Measurements from ENCODE around the gene PHKG2. TPM values are rescaled to one million over a fixed set of nuclear protein-coding genes. Genes with fewer than 3 reads are reported as not detected.

Gene PHKG2
- total and polyA plus RNA-seq, 10 donors, result 28.5 to 51.6 (median 34.5) TPM

DNA sequence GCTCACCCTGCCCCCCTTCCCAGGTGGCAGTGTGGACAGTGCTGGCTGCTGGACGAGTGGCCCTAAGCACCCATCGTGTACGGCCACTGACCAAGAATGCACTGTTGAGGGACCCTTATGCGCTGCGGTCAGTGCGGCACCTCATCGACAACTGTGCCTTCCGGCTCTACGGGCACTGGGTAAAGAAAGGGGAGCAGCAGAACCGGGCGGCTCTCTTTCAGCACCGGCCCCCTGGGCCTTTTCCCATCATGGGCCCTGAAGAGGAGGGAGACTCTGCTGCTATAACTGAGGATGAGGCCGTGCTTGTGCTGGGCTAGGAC is 8.5 kb downstream of the PHKG2 start:
- TF ChIP-seq POLR2AphosphoS5 (IDR thresholded peaks at IDR 0.05), result no peak
- no peak for TF ChIP-seq POLR2A (IDR thresholded peaks at IDR 0.05)
- TF ChIP-seq, protein P1, sequence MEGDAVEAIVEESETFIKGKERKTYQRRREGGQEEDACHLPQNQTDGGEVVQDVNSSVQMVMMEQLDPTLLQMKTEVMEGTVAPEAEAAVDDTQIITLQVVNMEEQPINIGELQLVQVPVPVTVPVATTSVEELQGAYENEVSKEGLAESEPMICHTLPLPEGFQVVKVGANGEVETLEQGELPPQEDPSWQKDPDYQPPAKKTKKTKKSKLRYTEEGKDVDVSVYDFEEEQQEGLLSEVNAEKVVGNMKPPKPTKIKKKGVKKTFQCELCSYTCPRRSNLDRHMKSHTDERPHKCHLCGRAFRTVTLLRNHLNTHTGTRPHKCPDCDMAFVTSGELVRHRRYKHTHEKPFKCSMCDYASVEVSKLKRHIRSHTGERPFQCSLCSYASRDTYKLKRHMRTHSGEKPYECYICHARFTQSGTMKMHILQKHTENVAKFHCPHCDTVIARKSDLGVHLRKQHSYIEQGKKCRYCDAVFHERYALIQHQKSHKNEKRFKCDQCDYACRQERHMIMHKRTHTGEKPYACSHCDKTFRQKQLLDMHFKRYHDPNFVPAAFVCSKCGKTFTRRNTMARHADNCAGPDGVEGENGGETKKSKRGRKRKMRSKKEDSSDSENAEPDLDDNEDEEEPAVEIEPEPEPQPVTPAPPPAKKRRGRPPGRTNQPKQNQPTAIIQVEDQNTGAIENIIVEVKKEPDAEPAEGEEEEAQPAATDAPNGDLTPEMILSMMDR (IDR thresholded peaks at IDR 0.05 in 8 of 11, conservative IDR thresholded peaks at IDR 0.05 in 3 of 11), result no peak
- intact Hi-C loops (cut with DNase I; ENCODE audit: low total_unique reads), result no loop called here
- 94 to 98% (median 97%) methylated on average over 6 to 13 of the region's 13 CpGs for WGBS, 5 donors
- H3K4me3 ChIP-seq, result no peak overlapping the region
- no peaks in the 10 kb centered on the region for H3K27me3 ChIP-seq (replicated peaks in 1 of 7)
- H3K36me3 ChIP-seq, result peaks cover 0 to 73% (median 49%) of the 10 kb centered on the region in 6 donors
- no peaks in the 10 kb centered on the region for H3K9me3 ChIP-seq
- H3K27ac ChIP-seq, result no peak overlapping the region
- peaks cover 10 to 37% (median 27%) of the 10 kb centered on the region in 6 donors for H3K4me1 ChIP-seq
- DNase-seq, result no peak

DNA sequence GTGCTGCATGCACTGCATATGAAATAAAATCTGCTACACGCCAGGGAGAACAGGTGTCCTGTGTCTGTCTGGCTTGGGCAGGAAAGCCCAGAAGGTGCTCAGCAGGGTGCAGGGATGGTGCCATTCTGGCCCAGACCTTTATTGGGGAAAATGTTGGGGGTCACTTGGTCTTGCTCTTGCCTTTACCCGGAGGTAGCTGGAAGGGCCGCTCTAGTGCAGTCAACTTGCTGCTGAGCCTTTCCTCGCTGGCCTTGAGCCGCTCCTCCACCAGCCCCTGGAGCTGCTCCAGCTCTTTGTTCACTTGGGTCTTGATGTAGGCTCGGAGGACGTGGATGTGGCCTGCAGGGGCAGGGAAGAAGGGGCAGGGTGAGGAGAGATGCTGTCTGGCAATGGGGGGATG is 9.1 kb downstream of the PHKG2 start:
- 81 to 86% (median 84%) methylated on average over 5 to 7 of the region's 7 CpGs for WGBS, 5 donors
- Histone ChIP-seq H3K27me3 (replicated peaks in 1 of 7) (no peaks in the 10 kb centered on the region), H3K36me3 (peaks cover 0 to 67% (median 44%) of the 10 kb centered on the region in 6 donors), H3K4me3 (no peak overlapping the region), H3K4me1 (peaks cover 10 to 39% (median 27%) of the 10 kb centered on the region in 6 donors), H3K9me3 (no peaks in the 10 kb centered on the region), H3K27ac (no peak overlapping the region)
- TF ChIP-seq, protein P1 (IDR thresholded peaks at IDR 0.05 in 8 of 11, conservative IDR thresholded peaks at IDR 0.05 in 3 of 11), result no peak
- TF ChIP-seq POLR2AphosphoS5 (IDR thresholded peaks at IDR 0.05) (peak in 1 of 3 donors; percentile 22), POLR2A (IDR thresholded peaks at IDR 0.05) (no peak)
- peak; percentile 46 for DNase-seq
- intact Hi-C loops (cut with DNase I; ENCODE audit: low total_unique reads), result no loop called here

DNA sequence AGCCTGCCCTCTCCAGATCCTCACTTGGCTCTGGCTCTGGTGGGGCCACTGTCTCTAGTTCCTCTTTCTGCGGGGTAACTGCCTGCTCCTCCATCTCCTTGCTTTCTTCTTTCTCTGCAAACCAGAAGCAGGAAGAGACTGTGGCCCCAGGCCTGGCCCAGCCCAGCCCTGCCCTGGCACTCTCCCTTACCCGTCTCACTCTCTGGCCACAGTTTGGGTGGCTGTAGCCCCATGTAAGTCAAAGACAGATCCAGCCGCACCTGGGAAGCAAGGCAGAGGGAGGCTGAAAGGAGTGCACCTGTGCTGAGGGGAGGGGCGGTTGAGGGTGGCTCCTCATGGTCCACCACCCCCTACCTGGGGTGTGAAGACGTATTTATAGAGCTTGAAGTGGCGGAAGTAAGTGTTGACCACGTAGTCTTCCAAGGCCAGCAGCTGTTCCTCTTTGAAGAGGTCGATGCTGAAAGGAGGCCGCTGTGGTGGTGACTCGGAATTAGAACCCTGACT is 10.8 kb downstream of the PHKG2 start:
- peak in 1 of 3 donors; percentile 17 for TF ChIP-seq POLR2AphosphoS5 (IDR thresholded peaks at IDR 0.05)
- TF ChIP-seq, protein P1 (IDR thresholded peaks at IDR 0.05 in 8 of 11, conservative IDR thresholded peaks at IDR 0.05 in 3 of 11), result no peak
- peak; percentile 81 for DNase-seq
- WGBS, 5 donors, result 41 to 59% (median 51%) methylated on average over 10 of the region's 10 CpGs
- intact Hi-C loops (cut with DNase I; ENCODE audit: low total_unique reads), result no loop called here
- Histone ChIP-seq H3K27me3 (replicated peaks in 1 of 7) (no peaks in the 10 kb centered on the region), H3K9me3 (no peaks in the 10 kb centered on the region), H3K4me3 (peak overlapping the region in 1 of 8 donors; percentile 47), H3K27ac (peak overlapping the region in 7 of 8 donors; percentile 55 to 88 (median 79)), H3K4me1 (peaks cover 25 to 56% (median 44%) of the 10 kb centered on the region in 6 donors), H3K36me3 (peaks cover 0 to 61% (median 36%) of the 10 kb centered on the region in 6 donors)

DNA sequence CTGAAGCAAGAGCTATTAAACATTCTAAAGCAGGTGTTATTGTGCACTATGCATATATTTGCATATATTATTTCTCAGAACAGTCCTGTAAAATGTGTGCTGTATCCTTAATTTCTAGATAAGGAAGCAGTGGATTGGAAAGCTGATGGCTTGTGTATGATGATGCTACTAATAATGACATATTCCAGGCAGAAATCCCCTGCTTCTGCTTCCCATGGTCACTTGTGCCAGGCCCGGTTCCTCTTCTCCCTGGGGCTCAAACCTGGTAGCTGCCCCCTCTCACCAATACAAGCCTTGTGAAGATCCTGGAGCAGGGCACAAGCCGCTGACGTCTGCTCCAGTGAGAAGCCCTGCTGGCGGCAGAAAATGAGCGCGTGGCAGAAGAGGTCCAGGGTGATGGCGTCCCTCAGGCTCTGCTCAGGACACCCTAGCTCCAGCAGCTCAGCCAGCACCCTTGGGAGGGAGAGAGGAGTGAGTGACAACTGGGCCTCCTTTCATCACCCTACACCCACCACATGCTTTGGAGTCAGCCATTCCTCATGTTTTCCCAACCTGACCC is 11.9 kb downstream of the PHKG2 start:
- Histone ChIP-seq H3K4me3 (peak overlapping the region in 1 of 8 donors; percentile 47), H3K36me3 (peaks cover 0 to 61% (median 36%) of the 10 kb centered on the region in 6 donors), H3K27me3 (replicated peaks in 1 of 7) (no peaks in the 10 kb centered on the region), H3K9me3 (no peaks in the 10 kb centered on the region), H3K4me1 (peaks cover 25 to 66% (median 51%) of the 10 kb centered on the region in 6 donors), H3K27ac (peak overlapping the region in 2 of 8 donors; percentile 79 to 88)
- intact Hi-C loops (cut with DNase I; ENCODE audit: low total_unique reads), result no loop called here
- WGBS, 5 donors, result 86 to 95% (median 89%) methylated on average over 7 of the region's 7 CpGs
- DNase-seq, result peak; percentile 64
- TF ChIP-seq, protein P1 (IDR thresholded peaks at IDR 0.05 in 8 of 11, conservative IDR thresholded peaks at IDR 0.05 in 3 of 11), result no peak
- no peak for TF ChIP-seq POLR2A (IDR thresholded peaks at IDR 0.05)
- TF ChIP-seq POLR2AphosphoS5 (IDR thresholded peaks at IDR 0.05), result no peak

All from spleen (tissue), 11 donors.